ENCODE data around the gene NF2.

Gene NF2

GRCh38 chr22:29747832-29748231 lies 144.4 kb downstream of the NF2 start:
- Histone ChIP-seq H3K4me2 (no peak overlapping the region), H3K27ac (no peak overlapping the region), H3K4me1 (peaks cover 36% of the 10 kb centered on the region), H3K4me3 (no peak overlapping the region), H3K36me3 (peaks cover 69% of the 10 kb centered on the region), H3K27me3 (no peaks in the 10 kb centered on the region), H3K9me3 (no peaks in the 10 kb centered on the region), H3K9ac (no peak overlapping the region), H4K20me1 (peaks cover 8% of the 10 kb centered on the region)
- no peak for TF ChIP-seq Cebpa-rat (IDR thresholded peaks at IDR 0.05)
